Liver (tissue), 3 donors: ENCODE data around the gene METRN.

Experiments
- JUND ChIP-seq, 2 donors: IDR thresholded peaks; 2 replicates each; pipeline ENCODE4 v1.6.1; 2016; ENCODE audit warnings: antibody characterized with exemption in 2 of 2
- RAD21 ChIP-seq, 2 donors: IDR thresholded peaks; 2 replicates each; pipeline ENCODE4 v1.6.1; 2016; ENCODE audit warnings: antibody characterized with exemption in 2 of 2, mild to moderate bottlenecking in 2 of 2
- SP1 ChIP-seq: IDR thresholded peaks from 2 replicates; pipeline ENCODE4 v1.6.1; 2018; ENCODE audit warnings: antibody characterized with exemption, mild to moderate bottlenecking
- TF ChIP-seq, protein P1 (sequence below): IDR thresholded peaks from 2 replicates; pipeline ENCODE4 v1.6.1; 2016; ENCODE audit warnings: antibody characterized with exemption, mild to moderate bottlenecking
- TF ChIP-seq, protein P2 (sequence below): fragments of 150-350 bp; IDR thresholded peaks from 2 replicates; pipeline ENCODE4 v1.5.1; 2017; ENCODE audit warnings: improper control_type of control experiment, low read depth, low read length; ENCODE audit not compliant: missing input control
- TF ChIP-seq, protein P3 (sequence below): IDR thresholded peaks from 2 replicates; pipeline ENCODE4 v1.6.1; 2016; ENCODE audit warnings: antibody characterized with exemption
- donor health status: healthy.
- donor health status: healthy.

DNA sequence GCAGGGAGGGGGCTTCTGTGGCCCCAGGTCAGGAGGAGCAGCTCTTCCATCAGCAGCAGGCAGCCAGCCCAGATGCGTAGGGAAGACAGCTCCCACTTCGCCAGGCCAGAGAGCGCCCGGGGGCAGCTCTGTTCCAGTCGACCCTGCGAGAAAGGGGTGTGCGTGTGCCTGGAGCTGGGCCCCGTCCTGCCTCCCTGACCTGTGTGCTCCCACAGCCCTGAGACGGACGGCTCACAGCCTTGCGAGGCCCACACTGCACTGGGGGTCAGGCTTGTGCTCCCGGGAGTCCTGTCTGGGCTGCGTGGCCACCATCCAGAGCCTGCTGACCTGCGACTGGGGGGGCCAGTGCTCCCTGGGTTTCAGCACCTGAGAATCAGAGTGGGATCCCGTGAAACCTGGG is 45.1 kb downstream of the METRN start:
- TF ChIP-seq, protein P1, sequence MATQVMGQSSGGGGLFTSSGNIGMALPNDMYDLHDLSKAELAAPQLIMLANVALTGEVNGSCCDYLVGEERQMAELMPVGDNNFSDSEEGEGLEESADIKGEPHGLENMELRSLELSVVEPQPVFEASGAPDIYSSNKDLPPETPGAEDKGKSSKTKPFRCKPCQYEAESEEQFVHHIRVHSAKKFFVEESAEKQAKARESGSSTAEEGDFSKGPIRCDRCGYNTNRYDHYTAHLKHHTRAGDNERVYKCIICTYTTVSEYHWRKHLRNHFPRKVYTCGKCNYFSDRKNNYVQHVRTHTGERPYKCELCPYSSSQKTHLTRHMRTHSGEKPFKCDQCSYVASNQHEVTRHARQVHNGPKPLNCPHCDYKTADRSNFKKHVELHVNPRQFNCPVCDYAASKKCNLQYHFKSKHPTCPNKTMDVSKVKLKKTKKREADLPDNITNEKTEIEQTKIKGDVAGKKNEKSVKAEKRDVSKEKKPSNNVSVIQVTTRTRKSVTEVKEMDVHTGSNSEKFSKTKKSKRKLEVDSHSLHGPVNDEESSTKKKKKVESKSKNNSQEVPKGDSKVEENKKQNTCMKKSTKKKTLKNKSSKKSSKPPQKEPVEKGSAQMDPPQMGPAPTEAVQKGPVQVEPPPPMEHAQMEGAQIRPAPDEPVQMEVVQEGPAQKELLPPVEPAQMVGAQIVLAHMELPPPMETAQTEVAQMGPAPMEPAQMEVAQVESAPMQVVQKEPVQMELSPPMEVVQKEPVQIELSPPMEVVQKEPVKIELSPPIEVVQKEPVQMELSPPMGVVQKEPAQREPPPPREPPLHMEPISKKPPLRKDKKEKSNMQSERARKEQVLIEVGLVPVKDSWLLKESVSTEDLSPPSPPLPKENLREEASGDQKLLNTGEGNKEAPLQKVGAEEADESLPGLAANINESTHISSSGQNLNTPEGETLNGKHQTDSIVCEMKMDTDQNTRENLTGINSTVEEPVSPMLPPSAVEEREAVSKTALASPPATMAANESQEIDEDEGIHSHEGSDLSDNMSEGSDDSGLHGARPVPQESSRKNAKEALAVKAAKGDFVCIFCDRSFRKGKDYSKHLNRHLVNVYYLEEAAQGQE = no peak
- no peak for TF ChIP-seq JUND (IDR thresholded peaks at IDR 0.05)
- TF ChIP-seq, protein P2, sequence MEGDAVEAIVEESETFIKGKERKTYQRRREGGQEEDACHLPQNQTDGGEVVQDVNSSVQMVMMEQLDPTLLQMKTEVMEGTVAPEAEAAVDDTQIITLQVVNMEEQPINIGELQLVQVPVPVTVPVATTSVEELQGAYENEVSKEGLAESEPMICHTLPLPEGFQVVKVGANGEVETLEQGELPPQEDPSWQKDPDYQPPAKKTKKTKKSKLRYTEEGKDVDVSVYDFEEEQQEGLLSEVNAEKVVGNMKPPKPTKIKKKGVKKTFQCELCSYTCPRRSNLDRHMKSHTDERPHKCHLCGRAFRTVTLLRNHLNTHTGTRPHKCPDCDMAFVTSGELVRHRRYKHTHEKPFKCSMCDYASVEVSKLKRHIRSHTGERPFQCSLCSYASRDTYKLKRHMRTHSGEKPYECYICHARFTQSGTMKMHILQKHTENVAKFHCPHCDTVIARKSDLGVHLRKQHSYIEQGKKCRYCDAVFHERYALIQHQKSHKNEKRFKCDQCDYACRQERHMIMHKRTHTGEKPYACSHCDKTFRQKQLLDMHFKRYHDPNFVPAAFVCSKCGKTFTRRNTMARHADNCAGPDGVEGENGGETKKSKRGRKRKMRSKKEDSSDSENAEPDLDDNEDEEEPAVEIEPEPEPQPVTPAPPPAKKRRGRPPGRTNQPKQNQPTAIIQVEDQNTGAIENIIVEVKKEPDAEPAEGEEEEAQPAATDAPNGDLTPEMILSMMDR = no peak
- TF ChIP-seq, protein P3, sequence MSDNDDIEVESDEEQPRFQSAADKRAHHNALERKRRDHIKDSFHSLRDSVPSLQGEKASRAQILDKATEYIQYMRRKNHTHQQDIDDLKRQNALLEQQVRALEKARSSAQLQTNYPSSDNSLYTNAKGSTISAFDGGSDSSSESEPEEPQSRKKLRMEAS = no peak
- TF ChIP-seq RAD21 (IDR thresholded peaks at IDR 0.05) = no peak
- no peak for TF ChIP-seq SP1
